Spleen (tissue), 7 donors: ENCODE measurements around the gene MUC13.

ENCODE experiments used
- POLR2A ChIP-seq, 3 donors: fragments of 450-650 bp; IDR thresholded peaks; one replicate each; pipeline ENCODE4 v1.5.1; 2017; ENCODE audit warnings: antibody characterized with exemption in 3 of 3, mild to moderate bottlenecking in 1 of 3
- TF ChIP-seq, protein P1 (sequence below), 11 experiments: fragments of 200-600 bp in 7 of 11; fragments of 450-650 bp in 4 of 11; sonication (generic) in 4 of 11; IDR thresholded peaks in 8 of 11; conservative IDR thresholded peaks in 3 of 11; 1 replicate in 7 of 11; 2 replicates in 4 of 11; pipeline versions ENCODE4 v1.4.0 to v1.8.0; 2016 to 2021; ENCODE audit warnings: antibody characterized with exemption in 11 of 11, inconsistent platforms in 4 of 11, mild to moderate bottlenecking in 1 of 11
- donor health status: DM: no; HTN: no; CAD: no; lungs with moderate emphysema.
- donor health status: DM: no; HTN: no; CAD: no.
- donor health status: DM: no; HTN: no; CAD: no.

DNA sequence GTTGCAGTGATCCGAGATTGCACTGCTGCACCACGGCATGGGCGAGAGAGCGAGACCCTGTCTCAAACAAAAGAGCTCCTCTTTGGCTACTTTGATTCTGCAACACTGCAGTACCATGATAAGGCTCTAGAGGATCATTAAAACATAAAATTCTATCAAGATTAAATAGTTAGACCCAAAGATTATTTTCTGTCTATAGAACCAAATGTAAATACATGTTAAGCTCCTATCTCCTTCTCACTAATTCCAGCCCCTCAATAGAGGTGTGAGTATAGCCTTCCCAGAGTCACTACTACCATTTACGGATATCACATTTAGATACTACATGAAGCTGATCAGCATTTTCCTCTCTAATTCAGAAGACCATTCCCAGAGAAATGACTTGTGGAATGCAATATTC is 4.3 kb upstream of the MUC13 start:
- TF ChIP-seq, protein P1, sequence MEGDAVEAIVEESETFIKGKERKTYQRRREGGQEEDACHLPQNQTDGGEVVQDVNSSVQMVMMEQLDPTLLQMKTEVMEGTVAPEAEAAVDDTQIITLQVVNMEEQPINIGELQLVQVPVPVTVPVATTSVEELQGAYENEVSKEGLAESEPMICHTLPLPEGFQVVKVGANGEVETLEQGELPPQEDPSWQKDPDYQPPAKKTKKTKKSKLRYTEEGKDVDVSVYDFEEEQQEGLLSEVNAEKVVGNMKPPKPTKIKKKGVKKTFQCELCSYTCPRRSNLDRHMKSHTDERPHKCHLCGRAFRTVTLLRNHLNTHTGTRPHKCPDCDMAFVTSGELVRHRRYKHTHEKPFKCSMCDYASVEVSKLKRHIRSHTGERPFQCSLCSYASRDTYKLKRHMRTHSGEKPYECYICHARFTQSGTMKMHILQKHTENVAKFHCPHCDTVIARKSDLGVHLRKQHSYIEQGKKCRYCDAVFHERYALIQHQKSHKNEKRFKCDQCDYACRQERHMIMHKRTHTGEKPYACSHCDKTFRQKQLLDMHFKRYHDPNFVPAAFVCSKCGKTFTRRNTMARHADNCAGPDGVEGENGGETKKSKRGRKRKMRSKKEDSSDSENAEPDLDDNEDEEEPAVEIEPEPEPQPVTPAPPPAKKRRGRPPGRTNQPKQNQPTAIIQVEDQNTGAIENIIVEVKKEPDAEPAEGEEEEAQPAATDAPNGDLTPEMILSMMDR (IDR thresholded peaks at IDR 0.05 in 8 of 11, conservative IDR thresholded peaks at IDR 0.05 in 3 of 11): no peak
- TF ChIP-seq POLR2A (IDR thresholded peaks at IDR 0.05): no peak
